ENCODE measurements around the gene CLK1. TPM values are rescaled to one million over a fixed set of nuclear protein-coding genes. Genes with fewer than 3 reads are reported as not detected.

CLK1 gene
- total RNA-seq, 1 donor from 2014 or later, result 118 TPM

- no peak for DNase-seq (ENCODE audit: low spot score in 2 of 2, unreplicated experiment in 2 of 2)
- Mint-ChIP-seq H3K4me1 (no peaks in the 10 kb centered on the region), H3K27ac (no peak overlapping the region), H3K4me3 (no peak overlapping the region), H3K27me3 (ENCODE audit: low read depth) (no peaks in the 10 kb centered on the region), H3K9me3 (no peaks in the 10 kb centered on the region), H3K36me3 (peaks cover 15% of the 10 kb centered on the region)
- no peak for TF ChIP-seq CTCF (IDR thresholded peaks at IDR 0.05; ENCODE audit: unreplicated experiment)
Observed at GRCh38 chr2:200847939-200848338, 16.5 kb downstream of the CLK1 start.

GRCh38 chr2:200847269-200847668 is 17.2 kb downstream of the CLK1 start:
- Mint-ChIP-seq H3K36me3 (peaks cover 9% of the 10 kb centered on the region), H3K27me3 (ENCODE audit: low read depth) (no peaks in the 10 kb centered on the region), H3K9me3 (no peaks in the 10 kb centered on the region), H3K4me1 (no peaks in the 10 kb centered on the region), H3K4me3 (no peak overlapping the region), H3K27ac (no peak overlapping the region)
- TF ChIP-seq CTCF (IDR thresholded peaks at IDR 0.05; ENCODE audit: unreplicated experiment), result no peak
- DNase-seq (ENCODE audit: low spot score in 2 of 2, unreplicated experiment in 2 of 2), result no peak

GRCh38 chr2:200845669-200846325 is 18.7 kb downstream of the CLK1 start:
- no peak for TF ChIP-seq CTCF (IDR thresholded peaks at IDR 0.05; ENCODE audit: unreplicated experiment)
- H3K4me3 Mint-ChIP-seq, result no peak overlapping the region
- no peak for DNase-seq (ENCODE audit: low spot score in 2 of 2, unreplicated experiment in 2 of 2)
- no peaks in the 10 kb centered on the region for H3K9me3 Mint-ChIP-seq
- no peaks in the 10 kb centered on the region for H3K36me3 Mint-ChIP-seq
- no peaks in the 10 kb centered on the region for H3K4me1 Mint-ChIP-seq
- no peaks in the 10 kb centered on the region for H3K27me3 Mint-ChIP-seq (ENCODE audit: low read depth)
- no peak overlapping the region for H3K27ac Mint-ChIP-seq

- H3K27ac Mint-ChIP-seq, result no peak overlapping the region
- H3K4me1 Mint-ChIP-seq, result no peaks in the 10 kb centered on the region
- TF ChIP-seq CTCF (IDR thresholded peaks at IDR 0.05; ENCODE audit: unreplicated experiment), result no peak
- no peaks in the 10 kb centered on the region for H3K36me3 Mint-ChIP-seq
- no peaks in the 10 kb centered on the region for H3K27me3 Mint-ChIP-seq (ENCODE audit: low read depth)
- H3K9me3 Mint-ChIP-seq, result no peaks in the 10 kb centered on the region
- no peak for DNase-seq (ENCODE audit: low spot score in 2 of 2, unreplicated experiment in 2 of 2)
- H3K4me3 Mint-ChIP-seq, result no peak overlapping the region
Observed at GRCh38 chr2:200845194-200845593, 19.3 kb downstream of the CLK1 start.

- no peak for TF ChIP-seq CTCF (IDR thresholded peaks at IDR 0.05; ENCODE audit: unreplicated experiment)
- Mint-ChIP-seq H3K27ac (no peak overlapping the region), H3K4me1 (no peaks in the 10 kb centered on the region), H3K36me3 (no peaks in the 10 kb centered on the region), H3K27me3 (ENCODE audit: low read depth) (no peaks in the 10 kb centered on the region), H3K4me3 (no peak overlapping the region), H3K9me3 (no peaks in the 10 kb centered on the region)
- DNase-seq (ENCODE audit: low spot score in 2 of 2, unreplicated experiment in 2 of 2), result no peak
Observed at GRCh38 chr2:200843993-200844948, 20.2 kb downstream of the CLK1 start.

Data from mesothelial cell of epicardium (in vitro differentiated cells).